GM19035 (cell line): ENCODE data around the gene LIN9.
"Not testable (repeated sequence)": the region's sequence is repeated elsewhere in the genome, so short reads cannot be mapped to it uniquely, and the experiment has no call there.

ENCODE experiments used
- ATAC-seq: cut with Tn5 transposase; IDR thresholded peaks from one replicate; pipeline ENCODE4 v1.9.1; 2021; ENCODE audit not compliant: unreplicated experiment

The LIN9 gene

GRCh38 chr1:226276077-226276682 lies 32.8 kb downstream of the LIN9 start:
- ATAC-seq: no peak

DNA sequence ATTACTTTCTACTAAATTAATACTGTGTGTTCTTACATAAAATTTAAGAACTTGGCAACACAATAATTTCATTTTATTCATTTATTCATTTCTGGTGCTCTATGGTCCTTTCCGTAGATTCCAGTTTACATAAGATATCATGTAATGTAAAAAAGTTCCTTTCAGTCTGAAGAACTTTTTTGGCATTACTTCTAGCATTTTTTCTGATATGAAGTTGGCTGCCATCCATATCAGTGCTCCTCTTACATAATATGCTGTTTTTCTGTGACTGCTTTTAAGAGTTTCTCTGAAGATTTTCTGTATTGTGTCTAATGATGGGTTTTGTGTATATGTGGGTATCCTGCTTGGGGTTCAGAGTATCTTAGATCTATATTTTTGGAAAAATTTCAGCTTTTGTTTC lies 34.8 kb downstream of the LIN9 start:
- ATAC-seq: no peak

GRCh38 chr1:226272233-226272902 lies 36.6 kb downstream of the LIN9 start:
- not testable (repeated sequence) for ATAC-seq

DNA sequence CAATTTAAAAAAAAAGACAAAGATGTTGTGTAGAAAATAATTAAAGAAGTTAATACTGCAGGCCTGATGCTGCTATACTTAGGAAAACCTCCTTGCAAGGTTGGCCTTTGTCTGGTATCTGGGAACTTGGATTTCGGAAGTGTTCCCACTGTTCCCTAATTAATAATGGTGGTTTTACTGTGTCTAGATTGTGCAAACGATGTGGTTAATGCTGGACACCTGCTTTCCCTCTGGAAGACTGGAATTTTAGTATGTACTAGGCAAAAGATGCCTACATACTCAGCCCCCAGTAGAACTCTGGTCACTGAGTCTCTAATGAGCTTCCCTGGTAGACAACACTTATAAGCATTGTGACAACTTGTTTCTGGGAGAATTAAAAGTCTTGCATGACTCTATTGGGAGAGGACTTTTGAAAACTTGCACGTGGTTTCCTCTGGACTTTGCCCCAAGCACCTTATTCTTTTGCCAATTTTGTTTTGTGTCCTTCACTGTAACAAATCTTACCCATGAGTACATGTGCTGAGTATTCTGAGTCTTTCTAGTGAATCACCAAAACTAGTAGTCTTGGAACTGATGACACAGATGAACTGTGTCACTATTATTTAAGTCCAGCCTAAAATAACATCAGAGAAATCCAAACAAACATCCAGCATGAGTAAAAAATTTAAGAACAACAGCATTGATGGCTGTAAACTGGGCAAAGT lies 40.4 kb downstream of the LIN9 start:
- no peak for ATAC-seq

DNA sequence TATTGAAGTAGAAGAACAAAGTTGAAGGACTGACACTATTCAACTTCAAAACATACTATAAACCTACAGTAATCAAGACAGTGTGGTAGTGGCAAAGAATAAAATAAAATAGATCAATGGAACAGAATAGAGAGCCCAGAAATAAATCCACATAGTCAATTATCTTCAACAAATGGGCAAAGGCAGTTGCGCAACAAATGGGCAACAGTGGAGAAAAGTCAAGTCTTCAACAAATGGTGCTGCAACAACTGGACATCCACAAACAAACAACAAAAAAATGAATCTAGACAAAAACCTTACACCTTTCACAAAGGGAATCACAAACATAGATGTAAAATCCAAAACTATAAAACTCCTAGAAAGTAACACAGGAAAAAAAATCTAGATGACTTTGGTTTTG lies 47.1 kb downstream of the LIN9 start:
- no peak for ATAC-seq

GRCh38 chr1:226255380-226255779 lies 53.6 kb downstream of the LIN9 start:
- ATAC-seq: no peak

- ATAC-seq: no peak
These were observed 55.0 kb downstream of the LIN9 start for GRCh38 chr1:226253933-226254332.

DNA sequence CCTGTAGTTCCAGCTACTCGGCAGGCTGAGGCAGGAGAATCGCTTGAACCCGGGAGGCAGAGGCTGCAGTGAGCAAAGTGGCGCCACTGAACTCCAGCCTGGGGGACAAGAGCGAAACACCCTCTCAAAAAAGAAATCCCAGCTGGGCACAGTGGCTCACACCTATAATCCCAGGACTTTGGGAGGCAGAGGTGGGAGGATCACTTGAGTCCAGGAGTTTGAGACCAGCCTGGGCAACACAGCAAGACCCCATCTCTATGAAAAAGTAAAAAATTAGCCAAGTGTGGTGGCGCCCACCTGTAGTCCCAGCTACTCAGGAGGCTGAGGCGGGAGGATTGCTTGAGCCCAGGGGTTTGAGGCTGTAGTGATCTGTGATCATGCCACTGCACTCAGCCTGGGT lies 56.1 kb downstream of the LIN9 start:
- not testable (repeated sequence) for ATAC-seq

GRCh38 chr1:226250511-226250910 lies 58.5 kb downstream of the LIN9 start:
- ATAC-seq: no peak

- ATAC-seq: no peak
These were observed 60.2 kb downstream of the LIN9 start for GRCh38 chr1:226248796-226249195.

- no peak for ATAC-seq
These were observed 60.9 kb downstream of the LIN9 start for GRCh38 chr1:226248091-226248490.

DNA sequence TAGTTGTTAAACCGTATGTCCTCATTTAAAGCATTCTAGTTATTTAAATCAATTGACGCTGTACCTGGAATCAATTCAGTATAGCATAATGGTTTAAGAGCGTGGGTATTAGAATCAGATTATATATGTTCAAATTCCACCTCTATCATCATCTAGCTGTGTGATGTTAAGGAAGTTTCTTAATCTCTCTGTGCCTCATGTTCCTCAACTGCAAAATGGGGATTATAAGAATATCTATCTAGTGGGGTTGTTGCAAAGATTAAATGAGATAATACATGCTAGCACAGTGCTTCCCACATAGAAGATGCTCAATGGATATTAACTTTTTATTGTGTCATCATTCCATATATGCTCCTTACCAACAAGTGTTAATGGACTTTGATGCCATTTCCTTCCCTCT lies 69.5 kb downstream of the LIN9 start:
- ATAC-seq: no peak

- ATAC-seq: no peak
These were observed 72.1 kb downstream of the LIN9 start for GRCh38 chr1:226236826-226237225.

- no peak for ATAC-seq
These were observed 75.2 kb downstream of the LIN9 start for GRCh38 chr1:226233806-226234205.

DNA sequence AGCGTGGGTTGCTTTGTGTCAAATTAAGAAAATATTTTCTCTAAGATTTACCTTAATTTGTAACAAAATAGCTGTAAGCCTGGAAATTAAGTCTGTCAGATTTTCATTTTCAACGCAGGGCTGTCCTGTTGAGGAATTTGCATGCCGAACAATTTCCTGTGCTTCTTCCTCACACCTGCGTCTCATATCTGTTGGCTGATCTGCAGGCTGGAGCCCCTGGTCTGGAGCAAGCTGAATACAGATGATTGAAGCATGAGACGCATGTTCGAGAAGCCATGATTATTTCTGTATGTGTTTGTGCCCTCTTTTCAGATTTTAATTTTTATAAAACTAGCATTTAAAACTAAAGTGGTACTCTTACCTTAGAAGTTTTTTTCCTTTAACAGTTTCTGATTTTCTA lies 75.7 kb downstream of the LIN9 start:
- ATAC-seq: no peak

- ATAC-seq: no peak
These were observed 82.4 kb downstream of the LIN9 start for GRCh38 chr1:226226601-226227000.

DNA sequence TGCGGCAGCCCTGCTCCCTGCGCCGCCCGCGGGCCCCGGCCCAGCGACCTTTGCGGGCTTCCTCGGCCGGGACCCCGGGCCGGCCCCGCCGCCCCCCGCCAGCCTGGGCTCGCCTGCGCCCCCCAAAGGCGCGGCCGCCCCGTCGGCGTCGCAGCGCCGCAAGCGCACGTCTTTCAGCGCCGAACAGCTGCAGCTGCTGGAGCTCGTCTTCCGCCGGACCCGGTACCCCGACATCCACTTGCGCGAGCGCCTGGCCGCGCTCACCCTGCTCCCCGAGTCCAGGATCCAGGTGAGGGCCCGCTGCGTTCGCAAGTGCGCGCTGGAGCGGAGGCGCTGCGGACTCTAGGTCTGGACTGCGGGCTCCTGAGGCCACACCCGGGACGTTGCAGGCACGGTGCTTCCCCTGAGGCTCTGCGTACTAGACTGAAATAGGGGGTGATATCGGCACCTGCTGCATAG lies 85.1 kb downstream of the LIN9 start:
- peak; percentile 57 for ATAC-seq

DNA sequence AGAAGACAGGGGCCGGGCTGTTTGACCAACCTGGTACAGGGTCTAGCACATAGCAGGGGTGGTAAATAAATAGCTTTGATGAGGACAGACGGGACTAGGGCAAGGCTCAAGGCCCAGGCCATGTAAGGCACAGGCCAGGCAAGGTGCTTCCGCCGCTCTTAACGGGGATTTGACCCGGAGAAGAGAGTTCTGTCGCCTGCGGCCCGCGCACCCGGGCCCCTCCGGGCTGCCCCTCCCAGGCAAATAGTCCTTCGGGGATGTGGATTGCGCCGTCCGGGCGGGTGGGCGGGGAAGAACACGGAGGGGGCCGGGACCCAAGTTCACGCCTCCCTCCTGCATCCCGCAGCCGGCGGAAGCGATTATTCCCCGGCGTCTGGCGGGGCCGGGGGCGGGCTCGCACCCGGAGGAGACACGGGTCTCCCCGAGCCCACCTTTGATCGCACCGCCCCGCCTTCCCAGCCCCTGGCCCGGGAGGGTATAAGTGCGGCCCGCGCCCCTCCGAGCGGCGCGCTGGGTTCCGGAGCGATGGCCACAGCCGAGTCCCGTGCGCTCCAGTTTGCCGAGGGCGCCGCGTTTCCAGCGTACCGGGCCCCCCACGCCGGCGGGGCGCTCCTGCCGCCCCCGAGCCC lies 85.7 kb downstream of the LIN9 start, which contains the start of gene MIXL1:
MIXL1 (plus strand) TSS at position 508 of the 629 bp plus-strand sequence; CDS start at position 526, 18 bp downstream.
- peak; percentile 32 for ATAC-seq

GRCh38 chr1:226222686-226223085 lies 86.3 kb downstream of the LIN9 start:
- no peak for ATAC-seq

- no peak for ATAC-seq
These were observed 88.3 kb downstream of the LIN9 start for GRCh38 chr1:226220473-226221189.

GRCh38 chr1:226217273-226217672 lies 91.7 kb downstream of the LIN9 start:
- ATAC-seq: no peak
